Neural cell (in vitro differentiated cells): Measurements from ENCODE around the gene PAIP2. TPM values are rescaled to one million over a fixed set of nuclear protein-coding genes. Genes with fewer than 3 reads are reported as not detected.

Experiments used
- H2AFZ ChIP-seq: fragments of 200-600, 300-800 bp; sonication (generic), shearing (Covaris generic); 2 replicates; pipeline ENCODE4 v1.6.0; 2014; ENCODE audit warnings: low read depth, mild to moderate bottlenecking, antibody characterized with exemption, low read length, moderate library complexity
- H3F3A ChIP-seq: fragments of 200-600 bp; shearing (Covaris generic); 2 replicates; pipeline ENCODE4 v1.6.1; 2016; ENCODE audit warnings: mild to moderate bottlenecking, moderate library complexity, mixed read lengths, antibody characterized with exemption, low read length; ENCODE audit not compliant: insufficient read depth, poor library complexity, severe bottlenecking
- H3K27ac ChIP-seq: fragments of 200-600, 300-800 bp; sonication (generic), shearing (Covaris generic); 2 replicates; pipeline ENCODE4 v1.5.1; 2014; ENCODE audit warnings: mild to moderate bottlenecking, low read length, moderate library complexity
- H3K27me3 ChIP-seq: fragments of 300-800, 200-600 bp; sonication (generic), shearing (Covaris generic); 2 replicates; pipeline ENCODE4 v1.6.0; 2014; ENCODE audit warnings: mild to moderate bottlenecking, low read depth, low read length, moderate library complexity; ENCODE audit not compliant: insufficient read depth
- H3K36me3 ChIP-seq: fragments of 300-800, 200-600 bp; sonication (generic), shearing (Covaris generic); 2 replicates; pipeline ENCODE4 v1.5.1; 2014; ENCODE audit warnings: mild to moderate bottlenecking, antibody characterized with exemption, low read length, moderate library complexity; ENCODE audit not compliant: insufficient read depth
- H3K4me2 ChIP-seq: fragments of 300-800, 200-600 bp; sonication (generic), shearing (Covaris generic); 2 replicates; pipeline ENCODE4 v1.6.0; 2014; ENCODE audit warnings: mild to moderate bottlenecking, low read length
- H3K4me3 ChIP-seq: fragments of 300-800, 200-600 bp; sonication (generic), shearing (Covaris generic); 2 replicates; pipeline ENCODE4 v1.5.1; 2014; ENCODE audit warnings: mild to moderate bottlenecking, low read length, moderate library complexity
- H3K79me2 ChIP-seq: fragments of 200-600 bp; shearing (Covaris generic); replicated peaks from 2 replicates; pipeline ENCODE4 v1.6.0; 2014; ENCODE audit warnings: mild to moderate bottlenecking, low read length, moderate library complexity; ENCODE audit not compliant: insufficient read depth
- H3K9ac ChIP-seq: fragments of 300-800, 200-600 bp; sonication (generic), shearing (Covaris generic); 2 replicates; pipeline ENCODE4 v1.6.1; 2016; ENCODE audit warnings: mild to moderate bottlenecking, low read length, mixed read lengths
- H3K9me2 ChIP-seq: fragments of 200-600 bp; shearing (Covaris generic); 2 replicates; pipeline ENCODE4 v1.6.1; 2016; ENCODE audit warnings: mild to moderate bottlenecking, low read length, mixed read lengths; ENCODE audit not compliant: insufficient read depth
- H3K9me3 ChIP-seq: fragments of 200-600, 300-800 bp; sonication (generic), shearing (Covaris generic); 2 replicates; pipeline ENCODE4 v1.6.1; 2016; ENCODE audit warnings: mild to moderate bottlenecking, mixed run types, low read length, moderate library complexity, mixed read lengths
- H4K20me1 ChIP-seq: fragments of 200-600 bp; shearing (Covaris generic); 2 replicates; pipeline ENCODE4 v1.6.1; 2016; ENCODE audit warnings: mild to moderate bottlenecking, mixed run types; ENCODE audit not compliant: insufficient read depth
- EP300 ChIP-seq: fragments of 450-650 bp; conservative IDR thresholded peaks from 2 replicates; pipeline ENCODE4 v1.6.1; 2014; ENCODE audit warnings: antibody characterized with exemption, mild to moderate bottlenecking, moderate library complexity; ENCODE audit not compliant: poor library complexity, severe bottlenecking
- EZH2 ChIP-seq: fragments of 200-600, 300-800 bp; shearing (Covaris generic), sonication (generic); IDR thresholded peaks from 2 replicates; pipeline ENCODE4 v1.6.1; 2014; ENCODE audit warnings: antibody characterized with exemption, low read length, borderline replicate concordance, mild to moderate bottlenecking; ENCODE audit not compliant: insufficient read depth, poor library complexity, severe bottlenecking
- MXI1 ChIP-seq: fragments of 450-650 bp; conservative IDR thresholded peaks from 2 replicates; pipeline ENCODE4 v1.6.1; 2014; ENCODE audit warnings: antibody characterized with exemption, mild to moderate bottlenecking; ENCODE audit not compliant: poor library complexity, severe bottlenecking
- POLR2AphosphoS5 ChIP-seq: IDR thresholded peaks from 2 replicates; pipeline ENCODE4 v1.6.1; 2012
- RAD21 ChIP-seq: fragments of 450-650 bp; conservative IDR thresholded peaks from 2 replicates; pipeline ENCODE4 v1.6.1; 2014; ENCODE audit warnings: antibody characterized with exemption, mild to moderate bottlenecking, moderate library complexity
- SMC3 ChIP-seq: fragments of 450-650 bp; conservative IDR thresholded peaks from 2 replicates; pipeline ENCODE4 v1.6.1; 2014; ENCODE audit warnings: antibody characterized with exemption, mild to moderate bottlenecking, moderate library complexity; ENCODE audit not compliant: poor library complexity
- TAF1 ChIP-seq: IDR thresholded peaks from 2 replicates; pipeline ENCODE4 v1.6.1; 2012; ENCODE audit warnings: low read depth
- polyA plus RNA-seq: library from polyadenylated mRNA; depleted of rRNA; stranded (reverse); fragments of >200 nt; gene quantifications from 2 replicates; pipeline ENCODE4 v1.2.3, GENCODE V29; 2014
- TF ChIP-seq, protein P1 (sequence below): IDR thresholded peaks from 2 replicates; pipeline ENCODE4 v1.6.1; 2012; ENCODE audit warnings: borderline replicate concordance
- TF ChIP-seq, protein P2 (sequence below): fragments of 450-650 bp; IDR thresholded peaks from 2 replicates; pipeline ENCODE4 v1.5.1; 2014; ENCODE audit warnings: antibody characterized with exemption, mild to moderate bottlenecking, moderate library complexity; ENCODE audit not compliant: poor library complexity, severe bottlenecking

Gene PAIP2
- polyA plus RNA-seq, 1 donor from 2014 or later: 201 TPM

DNA sequence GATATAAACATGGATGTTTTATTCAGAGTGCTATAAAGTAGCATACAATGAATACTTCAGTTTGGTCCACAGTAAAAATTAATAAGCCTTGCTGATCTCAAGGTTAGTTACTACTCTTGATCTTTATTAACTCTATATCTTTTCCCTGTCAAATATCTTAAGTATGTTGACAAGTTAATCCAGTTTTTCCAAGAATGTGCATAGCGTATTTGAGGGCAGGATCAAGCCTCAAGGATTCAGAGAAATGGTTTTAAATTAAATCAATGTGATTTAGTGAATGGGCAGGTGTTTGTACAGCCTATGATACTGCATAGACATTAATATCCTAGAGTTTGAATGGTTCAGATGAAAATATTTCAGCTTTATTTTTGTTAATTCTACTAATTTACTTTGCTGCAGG is 27.4 kb upstream of the PAIP2 start:
- Histone ChIP-seq H4K20me1 (peaks cover 68% of the 10 kb centered on the region), H3K9me3 (no peaks in the 10 kb centered on the region), H3K9ac (no peak overlapping the region), H2AFZ (no peak overlapping the region), H3K9me2 (no peaks in the 10 kb centered on the region), H3K4me3 (no peak overlapping the region), H3K36me3 (peaks cover 8% of the 10 kb centered on the region), H3K79me2 (peaks cover 98% of the 10 kb centered on the region), H3K27me3 (no peaks in the 10 kb centered on the region), H3F3A (no peaks in the 10 kb centered on the region), H3K27ac (no peak overlapping the region), H3K4me2 (no peak overlapping the region)
- TF ChIP-seq TAF1: no peak
- no peak for TF ChIP-seq EZH2
- TF ChIP-seq SMC3: no peak
- no peak for TF ChIP-seq RAD21
- TF ChIP-seq, protein P1, sequence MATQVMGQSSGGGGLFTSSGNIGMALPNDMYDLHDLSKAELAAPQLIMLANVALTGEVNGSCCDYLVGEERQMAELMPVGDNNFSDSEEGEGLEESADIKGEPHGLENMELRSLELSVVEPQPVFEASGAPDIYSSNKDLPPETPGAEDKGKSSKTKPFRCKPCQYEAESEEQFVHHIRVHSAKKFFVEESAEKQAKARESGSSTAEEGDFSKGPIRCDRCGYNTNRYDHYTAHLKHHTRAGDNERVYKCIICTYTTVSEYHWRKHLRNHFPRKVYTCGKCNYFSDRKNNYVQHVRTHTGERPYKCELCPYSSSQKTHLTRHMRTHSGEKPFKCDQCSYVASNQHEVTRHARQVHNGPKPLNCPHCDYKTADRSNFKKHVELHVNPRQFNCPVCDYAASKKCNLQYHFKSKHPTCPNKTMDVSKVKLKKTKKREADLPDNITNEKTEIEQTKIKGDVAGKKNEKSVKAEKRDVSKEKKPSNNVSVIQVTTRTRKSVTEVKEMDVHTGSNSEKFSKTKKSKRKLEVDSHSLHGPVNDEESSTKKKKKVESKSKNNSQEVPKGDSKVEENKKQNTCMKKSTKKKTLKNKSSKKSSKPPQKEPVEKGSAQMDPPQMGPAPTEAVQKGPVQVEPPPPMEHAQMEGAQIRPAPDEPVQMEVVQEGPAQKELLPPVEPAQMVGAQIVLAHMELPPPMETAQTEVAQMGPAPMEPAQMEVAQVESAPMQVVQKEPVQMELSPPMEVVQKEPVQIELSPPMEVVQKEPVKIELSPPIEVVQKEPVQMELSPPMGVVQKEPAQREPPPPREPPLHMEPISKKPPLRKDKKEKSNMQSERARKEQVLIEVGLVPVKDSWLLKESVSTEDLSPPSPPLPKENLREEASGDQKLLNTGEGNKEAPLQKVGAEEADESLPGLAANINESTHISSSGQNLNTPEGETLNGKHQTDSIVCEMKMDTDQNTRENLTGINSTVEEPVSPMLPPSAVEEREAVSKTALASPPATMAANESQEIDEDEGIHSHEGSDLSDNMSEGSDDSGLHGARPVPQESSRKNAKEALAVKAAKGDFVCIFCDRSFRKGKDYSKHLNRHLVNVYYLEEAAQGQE: no peak

DNA sequence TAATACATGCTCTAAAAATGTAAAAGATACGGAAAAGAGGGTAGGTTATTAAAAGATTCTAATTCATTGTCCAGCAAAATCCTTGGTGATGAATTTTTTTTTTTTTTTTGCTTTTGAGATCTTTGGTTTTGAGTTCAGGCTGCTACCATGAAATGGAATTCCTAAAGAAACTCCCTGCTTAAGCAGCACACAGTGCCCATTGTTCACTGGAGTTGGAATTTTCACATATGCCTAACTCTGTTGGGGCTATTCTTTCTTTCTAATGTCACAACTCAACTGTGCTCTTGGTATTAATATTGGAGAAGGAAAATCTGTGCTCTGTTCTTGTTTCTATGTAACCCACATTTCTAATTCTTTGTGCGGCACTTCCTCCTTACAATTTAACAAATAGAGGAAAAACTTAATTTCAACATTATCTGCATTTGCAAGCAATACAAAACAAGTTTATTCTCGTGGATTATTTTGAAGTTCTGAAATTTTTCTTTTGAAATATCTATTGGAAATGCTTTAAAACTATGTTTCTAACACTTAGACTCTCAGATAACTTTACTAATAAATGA is 26.5 kb upstream of the PAIP2 start:
- Histone ChIP-seq H3K36me3 (peaks cover 10% of the 10 kb centered on the region), H3K4me3 (no peak overlapping the region), H3K9me2 (no peaks in the 10 kb centered on the region)

More for the DNA sequence above, 26.5 kb upstream of the PAIP2 start:
- no peaks in the 10 kb centered on the region for H3F3A ChIP-seq
- TF ChIP-seq, protein P2, sequence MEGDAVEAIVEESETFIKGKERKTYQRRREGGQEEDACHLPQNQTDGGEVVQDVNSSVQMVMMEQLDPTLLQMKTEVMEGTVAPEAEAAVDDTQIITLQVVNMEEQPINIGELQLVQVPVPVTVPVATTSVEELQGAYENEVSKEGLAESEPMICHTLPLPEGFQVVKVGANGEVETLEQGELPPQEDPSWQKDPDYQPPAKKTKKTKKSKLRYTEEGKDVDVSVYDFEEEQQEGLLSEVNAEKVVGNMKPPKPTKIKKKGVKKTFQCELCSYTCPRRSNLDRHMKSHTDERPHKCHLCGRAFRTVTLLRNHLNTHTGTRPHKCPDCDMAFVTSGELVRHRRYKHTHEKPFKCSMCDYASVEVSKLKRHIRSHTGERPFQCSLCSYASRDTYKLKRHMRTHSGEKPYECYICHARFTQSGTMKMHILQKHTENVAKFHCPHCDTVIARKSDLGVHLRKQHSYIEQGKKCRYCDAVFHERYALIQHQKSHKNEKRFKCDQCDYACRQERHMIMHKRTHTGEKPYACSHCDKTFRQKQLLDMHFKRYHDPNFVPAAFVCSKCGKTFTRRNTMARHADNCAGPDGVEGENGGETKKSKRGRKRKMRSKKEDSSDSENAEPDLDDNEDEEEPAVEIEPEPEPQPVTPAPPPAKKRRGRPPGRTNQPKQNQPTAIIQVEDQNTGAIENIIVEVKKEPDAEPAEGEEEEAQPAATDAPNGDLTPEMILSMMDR: no peak
- TF ChIP-seq EP300: no peak
- TF ChIP-seq, protein P1: no peak
- no peak for TF ChIP-seq POLR2AphosphoS5
- TF ChIP-seq RAD21: no peak
- no peak for TF ChIP-seq SMC3
- no peak for TF ChIP-seq EZH2
- TF ChIP-seq MXI1: no peak
- TF ChIP-seq TAF1: no peak
- no peak overlapping the region for H3K9ac ChIP-seq
- no peaks in the 10 kb centered on the region for H3K9me3 ChIP-seq
- no peaks in the 10 kb centered on the region for H3K27me3 ChIP-seq
- no peak overlapping the region for H2AFZ ChIP-seq
- no peak overlapping the region for H3K27ac ChIP-seq
- peaks cover 92% of the 10 kb centered on the region for H3K79me2 ChIP-seq
- H4K20me1 ChIP-seq: peaks cover 60% of the 10 kb centered on the region
- no peak overlapping the region for H3K4me2 ChIP-seq
